ENCODE measurements around the gene LMBR1L.

The LMBR1L gene

DNA sequence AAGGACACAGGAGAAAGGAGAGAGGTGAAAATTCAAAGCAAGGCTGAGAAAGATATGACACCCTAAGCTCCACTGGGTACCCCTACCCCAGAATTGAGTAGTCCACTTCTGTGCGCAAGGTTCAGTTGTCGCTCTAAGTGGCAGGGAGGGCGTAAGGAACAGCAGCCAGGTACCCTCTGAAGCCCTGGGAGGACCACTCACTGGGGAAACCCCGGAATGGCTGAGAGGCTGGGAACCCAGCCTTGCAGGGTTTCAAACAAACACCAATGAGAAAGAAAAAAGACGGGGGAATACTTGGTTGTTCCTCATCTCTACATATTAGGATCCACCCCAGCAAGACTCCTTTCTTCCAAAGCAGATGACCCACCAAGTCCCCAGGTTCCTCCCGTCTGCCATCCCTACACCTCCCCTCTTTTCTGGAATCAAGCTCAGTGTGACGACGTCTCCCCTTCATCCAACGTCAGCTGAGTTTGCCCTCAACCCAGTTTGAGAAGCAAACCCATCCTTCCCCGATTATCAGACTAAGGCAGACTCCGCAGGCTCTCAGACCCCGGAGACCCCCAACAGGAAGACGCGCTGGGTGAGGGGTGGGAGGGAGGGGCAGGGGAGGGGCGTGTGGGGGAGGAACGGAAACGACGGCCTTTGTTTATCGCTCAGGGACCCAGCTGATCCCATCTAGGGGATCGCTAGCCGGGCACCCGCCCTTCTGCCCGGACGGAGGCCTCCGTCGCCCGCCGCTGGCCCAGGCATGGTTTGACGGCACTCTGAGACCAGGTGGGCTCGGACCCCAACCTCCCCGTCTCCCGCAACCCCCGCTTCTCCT, 795 bp downstream of the LMBR1L start:
- DNase-seq, result peak; percentile 28

DNA sequence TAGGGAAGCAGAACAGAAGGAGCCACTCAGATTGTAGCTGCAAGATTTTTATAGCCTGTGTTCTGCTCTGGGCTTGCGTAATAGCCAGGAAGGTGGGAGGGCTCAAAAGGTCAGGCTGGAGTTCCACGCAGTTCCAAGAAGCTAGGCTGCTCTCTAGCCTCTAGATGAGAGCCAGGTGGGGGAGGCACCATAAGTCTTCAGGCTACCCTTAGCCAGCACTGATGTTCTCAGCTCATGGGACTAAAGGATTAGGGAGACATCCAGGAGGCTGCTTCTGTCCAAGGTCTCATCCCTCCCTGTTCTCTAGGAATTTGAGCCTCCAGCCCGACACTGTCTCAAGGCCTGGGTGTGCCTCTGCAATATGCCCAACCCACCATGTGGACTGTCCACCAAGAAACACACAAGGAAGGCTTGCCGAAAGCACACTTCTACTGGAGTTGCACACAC, 1.7 kb downstream of the LMBR1L start:
- DNase-seq, result peak; percentile 32

DNA sequence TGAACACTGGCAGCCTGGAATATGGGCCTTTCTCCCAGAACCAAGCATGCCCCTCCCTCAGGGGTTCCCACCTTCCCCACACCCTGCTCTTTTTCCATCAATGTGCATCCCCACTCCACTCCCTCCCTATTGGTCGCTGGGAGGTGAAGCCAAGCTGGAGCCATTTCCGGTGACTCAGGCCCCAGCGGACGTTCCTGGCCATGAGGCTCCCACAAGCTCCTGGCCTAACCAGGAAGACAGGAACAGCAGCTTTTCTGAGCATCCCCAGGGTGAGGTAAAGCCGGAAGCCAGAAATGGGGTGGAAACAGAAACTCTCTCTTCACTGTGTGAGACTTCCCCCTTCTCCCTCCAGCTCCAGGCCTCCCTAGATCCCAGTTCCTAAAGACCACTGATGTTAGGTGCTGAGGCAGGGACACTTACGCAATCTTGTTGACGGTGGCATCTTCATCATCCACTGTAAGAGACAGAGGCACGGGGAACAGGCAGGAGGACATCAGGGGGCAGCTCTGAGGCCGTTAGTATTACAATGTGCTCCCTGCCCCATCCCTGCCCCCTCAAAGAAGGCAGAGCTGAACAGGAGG, 5.1 kb downstream of the LMBR1L start:
- DNase-seq, result no peak

- DNase-seq, result no peak
Measured at GRCh38 chr12:49104822-49105221, 5.8 kb downstream of the LMBR1L start.

DNA sequence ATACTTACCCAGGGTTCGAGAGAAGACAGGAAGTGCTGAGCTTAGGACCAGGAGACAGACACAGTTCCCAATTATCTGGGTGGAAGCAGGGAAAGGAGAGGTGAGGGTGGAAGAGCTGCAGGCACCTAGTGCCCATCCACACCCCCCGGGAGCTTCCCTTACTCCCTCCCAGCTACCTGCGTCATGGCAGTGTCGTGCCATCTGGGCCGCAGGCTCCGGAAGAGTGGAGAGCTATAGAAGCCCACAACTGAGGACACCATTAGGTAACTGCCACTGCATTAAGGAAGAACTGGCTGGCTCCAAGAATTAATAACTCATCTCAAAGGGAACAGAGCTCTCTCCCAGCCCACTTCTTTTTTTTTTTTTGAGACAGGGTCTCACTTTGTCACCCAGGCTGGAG, 10.3 kb downstream of the LMBR1L start:
- DNase-seq, result no peak

- no peak for DNase-seq
Measured at GRCh38 chr12:49098703-49099102, 11.9 kb downstream of the LMBR1L start.

GRCh38 chr12:49098035-49098451, 12.6 kb downstream of the LMBR1L start:
- DNase-seq, result peak; percentile 57

DNA sequence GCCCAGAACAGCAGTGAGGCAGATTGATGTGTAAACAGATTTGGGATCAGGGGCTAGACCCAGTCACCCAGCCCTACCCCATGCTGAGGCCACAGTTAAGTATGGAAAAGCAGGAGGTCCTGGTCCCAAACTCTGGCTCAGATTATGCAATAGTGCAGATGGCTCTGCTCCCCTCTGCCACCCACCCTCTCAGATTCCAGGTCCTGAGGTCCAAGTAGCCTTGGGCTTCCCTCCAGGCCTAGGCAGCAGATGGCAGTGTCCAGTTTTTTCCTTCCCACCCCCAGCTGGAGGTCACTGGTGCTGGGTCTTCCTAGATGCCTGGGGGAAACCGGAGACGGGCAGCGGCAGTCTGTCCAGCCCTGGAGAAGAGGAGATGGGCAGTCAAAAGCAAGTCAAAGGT, 13.3 kb downstream of the LMBR1L start:
- no peak for DNase-seq

DNA sequence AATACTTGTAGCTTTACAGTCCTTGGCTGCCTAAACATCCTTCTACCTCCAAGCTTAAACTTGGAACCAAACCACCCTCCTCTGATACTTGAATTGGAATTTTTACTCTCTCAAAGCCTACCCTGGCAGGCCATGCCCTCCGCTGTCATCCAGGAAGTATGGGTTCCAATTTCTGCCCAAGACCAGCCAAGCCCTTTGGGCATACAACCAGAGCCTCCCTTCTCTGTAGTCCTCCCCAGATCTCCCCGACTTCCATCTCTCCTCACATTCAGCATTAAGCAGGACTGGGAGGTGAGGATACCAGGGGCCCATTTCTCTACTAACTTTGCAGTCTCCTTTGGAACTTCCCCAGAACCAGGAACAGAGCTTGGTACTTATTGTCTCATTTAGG, 15.7 kb downstream of the LMBR1L start:
- no peak for DNase-seq

DNA sequence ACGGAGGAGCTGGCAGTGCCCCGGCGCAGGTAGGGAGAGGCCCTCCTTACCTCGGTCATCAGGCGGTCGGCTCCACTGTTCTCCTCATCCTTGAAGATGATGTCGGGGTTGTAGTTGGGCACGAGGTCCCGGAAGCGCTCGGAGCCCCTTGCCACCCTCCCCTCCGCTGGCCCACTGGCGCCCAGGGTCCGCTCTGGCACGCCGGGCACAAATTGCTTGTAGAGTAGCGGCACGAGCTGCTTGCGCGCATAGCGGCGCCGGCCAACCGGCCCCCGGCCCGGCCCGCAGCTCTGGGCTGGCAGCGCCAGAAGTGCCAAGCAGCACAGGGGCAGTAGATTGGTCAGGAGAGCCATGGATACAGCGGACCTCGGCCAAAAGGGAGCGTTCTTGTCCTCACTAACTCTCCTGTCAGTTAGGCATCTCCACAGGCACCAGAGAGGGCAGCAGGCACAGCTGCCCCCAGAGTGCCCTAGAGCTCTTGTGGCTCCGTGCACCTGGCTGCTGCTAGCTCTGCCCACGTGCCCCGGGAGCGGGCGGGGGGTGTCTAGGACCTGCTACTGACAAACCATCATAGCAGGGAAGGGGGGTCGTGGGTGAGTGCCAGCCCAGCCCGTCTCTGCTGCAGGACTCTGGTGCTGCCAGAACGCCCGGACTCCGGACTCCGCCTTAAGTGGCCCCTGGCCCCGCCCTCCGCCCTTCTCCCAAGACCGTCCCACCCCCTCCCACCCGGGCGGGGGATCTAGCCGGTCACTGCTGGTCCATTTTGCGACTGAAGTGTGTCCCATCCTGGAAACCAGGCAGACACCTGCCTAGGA, 16.3 kb downstream of the LMBR1L start, which contains the start of gene DHH:
TSS of gene DHH (minus strand) at position 642 of the 815 bp plus-strand sequence. CDS start at position 353, 289 bp downstream.
- no peak for DNase-seq

DNA sequence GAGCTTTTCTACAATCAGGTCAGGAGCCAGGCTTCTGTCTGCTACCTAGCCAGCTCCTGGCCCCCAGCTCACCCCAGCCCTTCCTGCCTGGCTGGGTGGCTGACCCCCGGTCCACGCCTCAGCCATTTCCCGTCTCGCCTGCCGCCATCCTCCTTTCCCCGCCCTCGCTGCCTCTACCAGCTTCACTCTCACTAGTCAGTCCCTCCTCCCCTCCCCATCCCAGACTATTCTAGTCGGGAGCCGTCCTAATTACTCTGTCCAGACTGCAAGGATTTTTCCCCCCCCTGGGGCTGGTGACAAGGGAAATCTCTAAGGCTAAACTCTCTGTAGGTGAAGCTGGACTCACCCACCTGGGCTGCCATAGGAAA, 16.9 kb downstream of the LMBR1L start:
- no peak for DNase-seq

- DNase-seq, result no peak
Measured at GRCh38 chr12:49092816-49093406, 17.7 kb downstream of the LMBR1L start.

DNA sequence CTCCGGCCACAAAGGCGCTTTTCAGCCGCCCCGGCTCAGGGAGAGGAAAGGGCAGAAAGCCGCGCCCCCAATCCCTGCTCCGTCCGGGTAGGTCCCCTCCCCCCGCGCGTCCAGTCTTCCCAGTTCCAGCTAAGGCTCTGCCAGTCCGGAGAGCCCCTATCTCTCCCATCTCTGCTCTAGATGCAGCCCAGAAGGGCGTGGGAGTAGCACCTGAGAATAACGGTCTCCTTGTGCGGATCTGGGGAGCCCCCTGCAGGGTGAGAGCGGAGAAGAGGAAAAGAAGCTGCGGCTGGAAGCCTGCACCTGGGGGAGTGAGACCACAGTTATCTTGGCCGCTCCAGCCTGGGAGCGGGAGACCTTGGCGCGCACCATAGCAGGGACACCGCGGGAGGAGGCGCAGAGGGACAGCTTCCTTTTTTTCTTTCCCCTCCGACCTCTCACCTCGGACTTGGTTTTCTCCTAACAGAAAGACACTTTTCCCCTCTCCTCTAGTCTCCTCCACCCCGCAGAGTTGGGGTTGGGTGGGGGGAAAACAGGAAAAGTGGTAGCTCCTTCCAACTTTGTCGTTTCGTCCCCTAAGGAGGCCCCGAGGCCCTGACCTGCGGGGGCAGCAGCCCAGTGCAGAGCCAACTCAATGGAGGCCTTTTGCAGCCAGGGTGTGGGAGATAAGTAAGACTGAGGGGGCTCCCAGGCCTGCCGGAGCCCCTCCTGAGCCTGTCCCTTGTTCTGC, 18.4 kb downstream of the LMBR1L start:
- DNase-seq, result peak; percentile 56

DNA sequence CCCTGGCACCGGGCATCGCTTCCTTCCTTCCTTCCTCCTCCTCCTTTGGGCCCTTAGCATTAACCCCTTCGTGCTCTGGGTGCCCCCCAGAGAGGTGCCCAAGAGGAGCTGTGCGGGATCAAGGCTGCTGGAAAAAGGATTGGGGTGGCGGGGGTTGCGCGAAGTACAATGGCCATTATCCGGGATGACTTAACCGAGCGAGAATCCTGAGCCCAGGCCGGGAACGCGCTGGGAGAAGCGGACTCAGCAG, 18.9 kb downstream of the LMBR1L start:
- DNase-seq, result no peak

DNA sequence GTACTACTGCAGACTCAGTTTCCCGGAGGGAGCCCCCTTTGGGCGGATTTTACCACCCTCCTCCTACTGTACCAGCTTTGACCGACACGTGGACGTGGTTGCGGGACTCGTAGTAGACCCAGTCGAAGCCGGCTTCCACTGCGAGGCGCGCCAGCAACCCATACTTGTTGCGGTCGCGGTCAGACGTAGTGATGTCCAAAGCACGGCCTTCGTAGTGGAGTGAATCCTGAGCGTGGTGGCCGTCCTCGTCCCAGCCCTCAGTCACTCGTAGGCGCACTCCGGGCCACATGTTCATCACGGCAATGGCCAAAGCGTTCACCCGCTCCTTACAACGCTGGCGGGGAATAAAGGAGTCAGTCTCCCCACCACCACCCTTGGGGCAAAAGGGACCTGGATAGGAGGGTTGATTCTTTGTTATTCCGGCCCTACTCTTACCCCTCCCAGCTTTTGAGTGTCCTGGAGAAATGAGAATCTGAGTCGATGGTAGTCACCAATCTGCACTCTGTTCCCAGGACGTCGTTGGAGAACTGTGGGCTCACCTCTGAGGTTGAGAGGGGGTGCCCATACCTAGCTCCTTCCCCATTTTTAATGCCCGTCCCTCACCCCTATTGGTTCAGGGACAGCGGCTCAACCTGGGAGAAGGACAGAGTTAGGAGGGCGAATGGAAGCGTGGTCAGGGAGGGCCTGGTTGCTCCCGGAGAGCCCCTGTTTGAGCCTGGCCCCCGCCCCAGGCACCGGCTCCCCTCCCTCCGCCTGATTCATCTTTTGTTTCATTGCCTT, 19.4 kb downstream of the LMBR1L start:
- no peak for DNase-seq

DNA sequence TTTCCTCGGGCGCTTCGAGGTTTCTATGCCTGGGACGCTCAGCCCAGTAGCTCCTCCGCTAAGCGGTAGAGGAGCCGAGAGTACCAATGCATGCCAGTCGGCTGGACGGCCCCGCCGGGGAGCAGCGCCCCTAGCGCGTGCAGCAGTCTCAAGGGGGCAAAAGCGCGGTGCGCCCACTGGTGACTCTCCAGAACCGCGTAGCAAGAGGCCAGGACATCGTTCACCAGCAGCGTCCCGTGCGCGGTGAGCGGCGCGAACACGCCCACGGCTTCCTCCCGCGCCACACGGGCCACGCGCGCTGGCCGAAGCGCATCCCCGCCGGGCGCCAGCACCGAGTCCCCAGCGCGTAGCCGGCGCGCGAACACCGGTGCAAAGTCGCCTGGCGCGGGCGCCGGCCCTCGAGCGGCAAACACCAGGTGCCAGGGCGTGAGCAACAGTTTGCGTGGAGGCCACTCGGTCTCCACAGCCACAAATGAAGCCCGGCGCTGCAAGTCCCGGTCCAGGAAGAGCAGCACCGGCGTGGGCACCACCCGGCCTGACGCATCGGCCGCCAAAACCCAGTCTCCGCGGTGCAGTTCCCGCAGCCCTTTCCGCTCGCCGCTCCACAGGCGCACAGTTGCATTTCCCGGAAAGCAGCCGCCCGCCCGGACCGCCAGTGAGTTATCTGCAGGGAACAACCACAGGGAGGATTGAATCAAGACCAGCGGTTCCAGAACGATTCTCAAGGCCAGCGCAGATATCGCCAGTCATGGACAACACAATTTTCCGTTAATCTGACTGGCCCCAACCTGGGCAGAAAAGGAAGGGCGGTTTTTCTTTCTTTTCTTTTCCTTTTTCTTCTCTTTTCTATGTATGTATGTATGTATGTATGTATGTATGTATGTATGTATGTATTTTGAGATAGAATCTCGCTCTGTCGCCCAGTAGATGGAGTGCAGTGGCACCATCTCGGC, 20.6 kb downstream of the LMBR1L start:
- DNase-seq, result peak; percentile 32

GRCh38 chr12:49088932-49089330, 21.7 kb downstream of the LMBR1L start:
- no peak for DNase-seq

DNA sequence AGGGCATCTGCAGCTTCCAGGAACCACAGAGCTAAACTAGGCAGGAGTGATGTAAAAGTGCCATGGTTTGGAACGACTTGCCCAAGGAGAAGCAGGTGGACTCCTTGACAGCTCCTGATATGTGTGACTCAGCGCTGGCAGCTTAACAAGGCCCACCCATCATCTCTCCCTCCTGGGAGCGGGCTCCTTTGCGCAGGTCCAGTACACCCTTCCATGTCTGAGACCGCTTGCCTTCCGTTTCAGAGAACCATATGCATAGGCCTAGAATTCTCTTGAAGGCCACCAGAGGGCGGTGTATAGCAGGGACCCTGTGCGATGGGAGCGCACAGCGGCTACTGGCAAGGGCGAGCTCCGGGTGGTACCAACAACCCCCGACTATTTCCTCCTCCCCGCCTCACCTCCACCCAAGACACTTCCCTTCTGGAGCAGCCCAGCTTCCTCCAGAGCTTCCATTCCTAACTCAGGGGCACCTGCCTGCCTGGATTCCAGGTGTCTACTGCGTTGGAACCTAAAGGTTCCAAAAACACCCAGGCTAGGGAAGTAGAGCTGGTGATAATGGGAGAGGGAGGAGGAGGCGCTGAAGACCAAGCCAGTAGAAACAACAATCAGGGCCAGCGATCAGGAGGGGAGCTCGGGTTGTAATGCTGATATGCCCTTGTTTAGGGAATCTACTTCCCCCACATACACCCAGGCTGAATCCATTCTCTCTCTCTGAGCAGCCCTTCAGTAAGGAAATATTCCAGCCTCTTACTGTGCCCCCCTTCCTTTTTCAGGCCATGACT, 22.3 kb downstream of the LMBR1L start:
- DNase-seq, result peak; percentile 79

DNA sequence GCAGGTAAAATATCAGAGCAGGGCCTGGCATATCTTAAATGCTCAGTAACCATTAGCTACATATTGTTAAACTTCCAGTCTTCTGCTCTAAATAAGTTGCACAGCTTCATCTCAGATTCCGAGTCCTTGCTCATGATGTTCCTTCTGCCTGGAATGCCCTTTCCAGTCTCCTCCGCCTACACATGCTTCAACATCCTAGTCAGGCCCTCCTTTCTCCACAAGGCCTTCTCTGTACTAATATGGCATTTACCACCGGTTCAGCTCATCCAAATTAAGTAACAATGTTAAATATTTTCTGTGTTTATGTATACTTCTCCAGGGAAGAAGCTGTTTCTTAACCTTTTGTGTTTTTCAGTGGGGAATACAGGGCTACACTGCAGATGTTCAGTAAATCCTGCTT, 24.5 kb downstream of the LMBR1L start:
- no peak for DNase-seq

GRCh38 chr12:49084438-49084837, 26.2 kb downstream of the LMBR1L start:
- DNase-seq, result no peak

Data from CD4-positive, alpha-beta T cell treated with Interleukin-15 for 1 hour (primary cell).